Breast epithelium (tissue), 4 donors: Measurements from ENCODE around the gene CERT1. TPM values are rescaled to one million over a fixed set of nuclear protein-coding genes. Genes with fewer than 3 reads are reported as not detected.
"Not testable (repeated sequence)": the region's sequence is repeated elsewhere in the genome, so short reads cannot be mapped to it uniquely, and the experiment has no call there.

Experiments
- DNase-seq, 2 donors: peaks; one replicate each; pipeline ENCODE4 v3.0.0-alpha.2; 2019; ENCODE audit warnings: low spot score in 2 of 2
- H3K27ac ChIP-seq, 2 donors: fragments of 200-600 bp; sonication (generic) in 1 of 2; one replicate each; pipeline ENCODE4 v1.5.1; 2016 to 2019; ENCODE audit warnings: mild to moderate bottlenecking in 1 of 2
- H3K27me3 ChIP-seq, 2 donors: fragments of 200-600 bp; sonication (generic) in 1 of 2; one replicate each; pipeline versions ENCODE4 v1.5.1 to v1.6.0; 2017 to 2019; ENCODE audit warnings: control low read depth in 1 of 2, mild to moderate bottlenecking in 1 of 2
- H3K36me3 ChIP-seq: fragments of 200-600 bp; one replicate; pipeline ENCODE4 v1.5.1; 2019
- H3K4me1 ChIP-seq, 2 donors: fragments of 200-600 bp; sonication (generic); one replicate each; pipeline ENCODE4 v1.5.1; 2016 to 2019; ENCODE audit warnings: control low read depth in 1 of 2
- H3K4me3 ChIP-seq, 3 donors: fragments of 200-600 bp; sonication (generic); 1 replicate in 2 of 3; 2 replicates in 1 of 3; pipeline ENCODE4 v1.5.1; 2016 to 2019; ENCODE audit warnings: mild to moderate bottlenecking in 3 of 3, moderate library complexity in 2 of 3
- H3K9me3 ChIP-seq, 2 donors: fragments of 200-600 bp; sonication (generic) in 1 of 2; one replicate each; pipeline ENCODE4 v1.5.1; 2016 to 2019; ENCODE audit warnings: control low read depth in 1 of 2
- POLR2A ChIP-seq: fragments of 450-650 bp; IDR thresholded peaks from one replicate; pipeline ENCODE4 v1.6.1; 2016; ENCODE audit warnings: antibody characterized with exemption, mild to moderate bottlenecking, moderate library complexity
- POLR2AphosphoS5 ChIP-seq, 3 donors: sonication (generic); formaldehyde crosslinking; IDR thresholded peaks; one replicate each; pipeline ENCODE4 v1.6.1; 2017; ENCODE audit warnings: antibody characterized with exemption in 3 of 3
- intact Hi-C: fragments of 100-400 bp; cut with DNase I; formaldehyde crosslinking; loops from one replicate; pipeline ENCODE4 v1.15.1; 2023; ENCODE audit warnings: low total_unique reads
- total RNA-seq, 3 donors: library from RNA; depleted of rRNA; stranded (reverse); fragments of >200 nt; gene quantifications; one replicate each; pipeline ENCODE4 v1.1.0, GENCODE V29; 2016
- TF ChIP-seq, protein P1 (sequence below), 3 donors: fragments of 450-650 bp; IDR thresholded peaks; one replicate each; pipeline ENCODE4 v1.5.1; 2016 to 2017; ENCODE audit warnings: antibody characterized with exemption in 3 of 3, mild to moderate bottlenecking in 3 of 3, moderate library complexity in 3 of 3

CERT1 gene
- total RNA-seq, 3 donors from 2014 or later = 37.7 to 84.0 (median 42.1) TPM

DNA sequence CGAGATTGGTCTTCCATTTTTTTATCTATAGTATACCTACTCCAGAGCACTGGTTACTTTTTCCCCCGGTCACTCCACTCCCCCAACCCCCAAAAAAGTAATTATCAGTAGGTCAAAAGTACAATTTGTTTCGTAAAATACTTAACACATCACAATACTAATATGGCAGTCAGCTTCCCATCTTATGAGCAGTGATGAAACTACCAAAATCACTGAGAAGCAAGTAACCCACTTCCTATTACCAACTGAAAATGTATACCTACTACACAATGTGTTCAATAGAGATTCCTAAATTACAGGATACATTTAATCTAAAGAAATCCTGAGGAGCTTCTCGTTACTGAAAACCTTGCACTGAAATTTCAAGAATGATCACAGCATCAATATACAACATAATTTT lies 1.9 kb downstream of the CERT1 start:
- no peak for DNase-seq
- Histone ChIP-seq H3K4me1 (peaks cover 0 to 7% of the 10 kb centered on the region in 2 donors), H3K36me3 (no peaks in the 10 kb centered on the region), H3K27me3 (no peaks in the 10 kb centered on the region), H3K9me3 (no peaks in the 10 kb centered on the region), H3K27ac (no peak overlapping the region), H3K4me3 (peak overlapping the region; percentile 78 to 90 (median 87))
- intact Hi-C loops = no loop called here
- TF ChIP-seq, protein P1, sequence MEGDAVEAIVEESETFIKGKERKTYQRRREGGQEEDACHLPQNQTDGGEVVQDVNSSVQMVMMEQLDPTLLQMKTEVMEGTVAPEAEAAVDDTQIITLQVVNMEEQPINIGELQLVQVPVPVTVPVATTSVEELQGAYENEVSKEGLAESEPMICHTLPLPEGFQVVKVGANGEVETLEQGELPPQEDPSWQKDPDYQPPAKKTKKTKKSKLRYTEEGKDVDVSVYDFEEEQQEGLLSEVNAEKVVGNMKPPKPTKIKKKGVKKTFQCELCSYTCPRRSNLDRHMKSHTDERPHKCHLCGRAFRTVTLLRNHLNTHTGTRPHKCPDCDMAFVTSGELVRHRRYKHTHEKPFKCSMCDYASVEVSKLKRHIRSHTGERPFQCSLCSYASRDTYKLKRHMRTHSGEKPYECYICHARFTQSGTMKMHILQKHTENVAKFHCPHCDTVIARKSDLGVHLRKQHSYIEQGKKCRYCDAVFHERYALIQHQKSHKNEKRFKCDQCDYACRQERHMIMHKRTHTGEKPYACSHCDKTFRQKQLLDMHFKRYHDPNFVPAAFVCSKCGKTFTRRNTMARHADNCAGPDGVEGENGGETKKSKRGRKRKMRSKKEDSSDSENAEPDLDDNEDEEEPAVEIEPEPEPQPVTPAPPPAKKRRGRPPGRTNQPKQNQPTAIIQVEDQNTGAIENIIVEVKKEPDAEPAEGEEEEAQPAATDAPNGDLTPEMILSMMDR (IDR thresholded peaks at IDR 0.05) = no peak
- TF ChIP-seq POLR2AphosphoS5 (IDR thresholded peaks at IDR 0.05) (no peak), POLR2A (no peak)

DNA sequence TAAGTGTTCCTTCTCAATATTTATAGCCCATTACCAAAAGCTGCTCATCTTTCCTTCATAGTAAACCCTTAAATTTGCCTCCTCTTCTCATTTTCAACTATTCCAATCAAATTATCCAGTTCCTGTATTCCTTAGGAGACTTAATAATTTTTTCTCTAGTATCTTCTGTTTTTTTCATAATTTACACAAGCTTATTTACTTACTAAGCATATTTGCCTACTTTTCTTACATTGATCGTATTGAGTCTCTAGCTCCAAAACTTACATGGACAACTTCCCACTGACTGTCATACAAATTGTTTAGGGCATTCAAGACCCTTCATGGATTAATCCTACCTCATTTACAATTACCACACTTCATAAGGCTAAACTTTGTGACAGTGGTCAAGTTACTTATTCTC lies 3.6 kb downstream of the CERT1 start:
- H3K36me3 ChIP-seq = no peaks in the 10 kb centered on the region
- H3K27me3 ChIP-seq = no peaks in the 10 kb centered on the region
- peaks cover 0 to 3% of the 10 kb centered on the region in 2 donors for H3K4me1 ChIP-seq
- H3K4me3 ChIP-seq = no peak overlapping the region
- TF ChIP-seq, protein P1 (IDR thresholded peaks at IDR 0.05) = no peak
- no peak for TF ChIP-seq POLR2A
- TF ChIP-seq POLR2AphosphoS5 (IDR thresholded peaks at IDR 0.05) = no peak
- intact Hi-C loops = no loop called here
- no peaks in the 10 kb centered on the region for H3K9me3 ChIP-seq
- no peak overlapping the region for H3K27ac ChIP-seq
- DNase-seq = no peak

DNA sequence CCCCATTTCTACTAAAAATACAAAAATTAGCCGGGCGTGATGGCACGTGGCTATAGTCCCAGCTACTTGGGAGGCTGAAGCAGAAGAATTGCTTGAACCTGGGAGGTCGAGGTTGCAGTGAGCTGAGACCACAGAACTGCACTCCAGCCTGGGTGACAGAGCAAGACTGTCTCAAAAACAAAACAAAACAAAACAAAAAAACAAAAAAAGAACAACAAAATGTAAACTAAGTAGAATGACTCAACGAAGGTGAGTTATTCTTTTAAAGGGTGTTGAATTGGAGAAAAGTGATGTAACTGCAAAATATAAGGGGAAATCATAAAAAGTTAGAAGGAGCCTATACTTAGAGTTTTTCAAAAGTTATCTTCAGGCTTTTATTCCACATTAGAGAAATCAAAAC lies 6.3 kb downstream of the CERT1 start:
- H3K36me3 ChIP-seq, intact Hi-C loops, H3K9me3 ChIP-seq, H3K27me3 ChIP-seq, DNase-seq, H3K4me1 ChIP-seq, H3K27ac ChIP-seq, H3K4me3 ChIP-seq: not testable (repeated sequence)

DNA sequence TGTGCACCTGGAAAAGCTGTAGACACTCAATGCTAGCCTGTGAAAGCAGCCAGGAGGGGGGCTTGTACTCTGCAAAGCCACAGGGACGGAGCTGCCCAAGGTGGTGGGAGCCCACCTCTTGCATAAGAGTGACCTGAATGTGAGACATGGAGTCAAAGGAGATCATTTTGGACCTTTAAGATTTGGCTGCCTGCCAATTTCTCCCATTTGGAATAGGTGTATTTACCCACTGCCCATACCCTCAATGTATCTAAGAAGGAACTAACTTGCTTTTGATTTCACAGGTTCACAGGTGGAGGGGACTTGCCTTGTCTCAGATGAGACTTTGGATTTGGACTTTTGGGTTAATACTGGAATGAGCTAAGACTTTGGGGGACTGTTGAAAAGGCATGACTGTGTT lies 12.6 kb downstream of the CERT1 start:
- H3K4me3 ChIP-seq, DNase-seq, H3K9me3 ChIP-seq, H3K36me3 ChIP-seq, intact Hi-C loops, H3K4me1 ChIP-seq, H3K27ac ChIP-seq, H3K27me3 ChIP-seq: not testable (repeated sequence)

DNA sequence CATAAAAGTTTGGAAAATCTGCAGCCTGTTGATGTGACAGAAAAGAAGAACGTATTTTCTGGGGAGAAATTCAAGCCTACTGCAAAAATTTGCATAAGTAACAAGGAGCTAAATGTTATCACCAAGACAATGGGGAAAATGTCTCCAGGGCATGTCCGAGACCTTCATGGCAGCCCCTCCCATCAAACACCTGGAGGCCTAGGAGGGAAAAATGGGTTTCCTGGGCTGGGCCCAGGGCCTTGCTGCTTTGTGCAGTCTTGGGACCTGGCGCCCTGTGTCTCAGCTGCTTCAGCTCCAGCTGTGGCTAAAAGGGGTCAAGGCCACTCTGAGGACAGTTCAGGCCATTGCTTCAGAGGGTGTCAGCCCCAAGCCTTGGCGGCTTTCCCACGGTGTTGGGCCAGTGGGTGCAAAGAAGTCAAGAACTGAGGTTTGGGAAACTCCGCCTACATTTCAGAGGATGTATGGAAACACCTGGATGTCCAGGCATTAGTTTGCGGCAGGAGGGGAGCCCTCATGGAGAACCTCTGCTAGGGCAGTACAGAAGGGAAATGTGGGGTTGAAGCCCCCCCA lies 13.1 kb downstream of the CERT1 start:
- H3K9me3 ChIP-seq = no peaks in the 10 kb centered on the region
- H3K4me3 ChIP-seq = no peak overlapping the region
- H3K36me3 ChIP-seq = no peaks in the 10 kb centered on the region
- H3K27me3 ChIP-seq = no peaks in the 10 kb centered on the region
- no peaks in the 10 kb centered on the region for H3K4me1 ChIP-seq
- no peak for DNase-seq
- H3K27ac ChIP-seq = no peak overlapping the region
- intact Hi-C loops = no loop called here
- TF ChIP-seq, protein P1 (IDR thresholded peaks at IDR 0.05) = no peak
- no peak for TF ChIP-seq POLR2AphosphoS5 (IDR thresholded peaks at IDR 0.05)
- no peak for TF ChIP-seq POLR2A

DNA sequence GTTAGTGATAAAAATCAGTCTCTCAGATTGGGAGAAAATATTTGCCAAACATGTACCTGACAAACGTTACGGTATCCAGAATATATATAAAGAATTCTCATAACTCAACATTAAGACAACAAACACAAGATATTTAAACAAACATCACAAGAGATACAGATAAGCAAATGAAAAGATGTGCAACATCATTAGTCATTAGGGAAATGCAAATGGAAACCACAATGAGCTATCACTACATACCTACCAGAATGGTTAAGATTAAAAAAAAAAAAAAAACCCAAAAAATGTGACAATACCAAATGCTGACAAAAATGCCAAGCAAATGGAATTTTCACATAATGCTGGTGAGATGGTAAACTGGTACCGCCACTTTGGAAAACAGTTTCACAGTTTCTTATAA lies 15.4 kb downstream of the CERT1 start:
- no peak overlapping the region for H3K27ac ChIP-seq
- no peak for TF ChIP-seq POLR2A
- intact Hi-C loops = no loop called here
- H3K4me1 ChIP-seq = no peaks in the 10 kb centered on the region
- H3K36me3 ChIP-seq = no peaks in the 10 kb centered on the region
- H3K9me3 ChIP-seq = no peaks in the 10 kb centered on the region
- H3K4me3 ChIP-seq = no peak overlapping the region
- H3K27me3 ChIP-seq = no peaks in the 10 kb centered on the region
- no peak for DNase-seq

DNA sequence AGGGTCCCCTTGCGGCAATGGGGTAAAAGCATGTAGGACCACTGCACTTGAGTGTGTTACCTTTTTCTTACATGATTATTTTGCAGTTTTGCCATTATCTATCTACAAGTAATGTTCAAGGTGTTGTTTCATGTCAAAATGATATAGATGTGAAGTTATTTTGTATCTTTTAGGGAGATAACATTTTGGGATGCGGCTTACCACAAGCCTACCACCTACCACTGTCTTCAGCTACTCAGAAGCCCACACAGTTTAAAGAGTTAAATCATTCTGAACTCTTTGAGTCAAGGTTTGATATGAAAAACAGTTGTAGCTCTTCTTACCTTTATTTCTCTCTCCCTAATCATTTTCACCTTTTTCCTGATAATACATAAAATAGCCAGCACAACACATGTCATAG lies 19.8 kb downstream of the CERT1 start:
- H3K27ac ChIP-seq = no peak overlapping the region
- no peaks in the 10 kb centered on the region for H3K36me3 ChIP-seq
- H3K4me3 ChIP-seq = no peak overlapping the region
- no peaks in the 10 kb centered on the region for H3K27me3 ChIP-seq
- no peaks in the 10 kb centered on the region for H3K4me1 ChIP-seq
- H3K9me3 ChIP-seq = peaks cover 6 to 18% of the 10 kb centered on the region in 2 donors
- DNase-seq = no peak
- intact Hi-C loops = no loop called here
- TF ChIP-seq POLR2AphosphoS5 (IDR thresholded peaks at IDR 0.05) = no peak
- no peak for TF ChIP-seq POLR2A
- TF ChIP-seq, protein P1 (IDR thresholded peaks at IDR 0.05) = no peak

DNA sequence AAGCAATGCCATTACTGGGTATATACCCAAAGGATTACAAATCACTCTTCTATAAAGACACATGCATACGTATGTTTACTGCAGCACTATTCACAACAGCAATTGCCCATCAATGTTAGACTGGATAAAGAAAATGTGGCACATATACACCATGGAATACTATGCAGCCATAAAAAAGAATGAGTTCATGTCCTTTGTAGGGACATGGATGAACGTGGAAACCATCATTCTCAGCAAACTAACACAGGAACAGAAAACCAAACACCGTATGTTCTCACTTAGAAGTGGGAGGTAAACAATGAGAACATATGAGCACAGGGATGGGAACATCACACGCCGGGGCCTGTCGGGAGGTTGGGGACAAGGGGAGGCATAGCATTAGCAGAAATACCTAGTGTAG lies 21.6 kb downstream of the CERT1 start:
- DNase-seq, H3K27me3 ChIP-seq, H3K4me1 ChIP-seq, H3K4me3 ChIP-seq, H3K36me3 ChIP-seq, intact Hi-C loops, H3K27ac ChIP-seq: not testable (repeated sequence)
- peaks cover 6 to 25% of the 10 kb centered on the region in 2 donors for H3K9me3 ChIP-seq
